HG03095 (cell line): ENCODE data around the gene NDUFAF8.

Source experiments
- ATAC-seq: cut with Tn5 transposase; IDR thresholded peaks from one replicate; pipeline ENCODE4 v1.9.1; 2021; ENCODE audit warnings: moderate library complexity; ENCODE audit not compliant: unreplicated experiment

NDUFAF8 gene

DNA sequence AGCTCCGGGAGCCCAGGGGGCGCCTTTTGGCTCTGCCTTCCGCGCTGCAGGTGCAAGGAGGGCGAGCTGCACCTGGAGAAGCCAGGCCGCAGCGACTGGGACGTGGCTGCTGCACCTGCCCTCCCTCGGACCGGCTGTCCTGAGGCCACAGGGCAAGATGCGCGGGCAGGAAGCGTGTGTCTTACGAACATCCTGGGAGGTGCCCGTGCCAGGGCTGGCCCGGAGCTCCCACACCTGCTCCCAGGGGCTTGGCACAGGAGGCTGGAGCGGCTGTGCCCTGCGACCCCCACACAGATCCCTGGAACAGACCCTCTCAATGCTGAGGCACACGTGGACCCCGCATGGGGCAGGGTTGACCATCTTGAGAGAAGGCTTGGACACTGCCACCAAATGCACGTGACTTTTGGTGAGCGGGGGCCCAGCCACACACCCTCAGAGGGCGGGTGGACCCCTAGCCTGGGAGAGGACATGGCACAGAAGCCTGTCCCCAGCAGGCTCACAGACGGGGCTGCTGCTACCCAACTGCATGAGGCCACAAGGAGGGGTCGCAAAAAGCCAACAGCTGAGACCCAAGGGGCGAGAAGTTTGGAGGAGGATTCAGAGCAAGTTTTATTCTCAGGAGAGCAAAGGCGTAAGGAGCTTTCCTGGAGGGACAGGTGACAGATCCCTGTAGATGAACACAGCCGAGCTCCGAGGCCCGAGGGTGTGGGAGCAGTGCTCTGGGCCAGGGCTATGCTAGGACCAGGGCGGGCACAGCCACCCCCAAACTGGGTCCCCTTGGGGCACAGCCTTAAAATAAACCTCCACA lies 11.4 kb downstream of the NDUFAF8 start:
- no peak for ATAC-seq

DNA sequence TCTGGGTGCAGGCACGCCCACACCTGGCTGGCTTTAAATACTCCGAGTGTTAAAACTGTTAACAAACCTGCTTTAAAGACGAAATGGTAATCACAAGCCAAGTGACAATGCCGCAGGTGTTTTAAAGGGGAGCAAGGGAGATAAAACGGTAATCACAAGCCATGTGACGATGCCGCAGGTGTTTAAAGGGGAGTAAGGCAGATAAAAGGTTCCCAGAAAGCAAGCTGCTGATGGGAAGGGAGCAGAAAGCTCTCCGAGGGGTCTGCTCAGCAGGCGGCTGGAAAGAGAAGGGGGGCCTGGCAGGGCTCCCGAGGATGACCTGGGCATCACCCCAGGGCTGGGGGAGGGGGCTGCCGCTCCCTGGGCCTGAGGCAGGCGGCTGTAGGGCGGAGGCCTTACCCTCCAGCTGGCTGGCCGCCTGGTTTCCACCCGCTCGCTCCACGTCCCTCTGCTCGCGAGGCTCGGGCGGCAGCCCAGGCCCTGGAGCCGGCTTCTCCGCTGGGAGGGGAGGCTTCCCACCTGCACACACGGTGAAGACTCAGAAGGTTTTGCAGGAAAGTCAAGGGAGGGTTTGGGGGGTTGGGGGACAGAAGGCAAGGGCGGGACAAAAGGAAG lies 12.1 kb downstream of the NDUFAF8 start:
- ATAC-seq: no peak

DNA sequence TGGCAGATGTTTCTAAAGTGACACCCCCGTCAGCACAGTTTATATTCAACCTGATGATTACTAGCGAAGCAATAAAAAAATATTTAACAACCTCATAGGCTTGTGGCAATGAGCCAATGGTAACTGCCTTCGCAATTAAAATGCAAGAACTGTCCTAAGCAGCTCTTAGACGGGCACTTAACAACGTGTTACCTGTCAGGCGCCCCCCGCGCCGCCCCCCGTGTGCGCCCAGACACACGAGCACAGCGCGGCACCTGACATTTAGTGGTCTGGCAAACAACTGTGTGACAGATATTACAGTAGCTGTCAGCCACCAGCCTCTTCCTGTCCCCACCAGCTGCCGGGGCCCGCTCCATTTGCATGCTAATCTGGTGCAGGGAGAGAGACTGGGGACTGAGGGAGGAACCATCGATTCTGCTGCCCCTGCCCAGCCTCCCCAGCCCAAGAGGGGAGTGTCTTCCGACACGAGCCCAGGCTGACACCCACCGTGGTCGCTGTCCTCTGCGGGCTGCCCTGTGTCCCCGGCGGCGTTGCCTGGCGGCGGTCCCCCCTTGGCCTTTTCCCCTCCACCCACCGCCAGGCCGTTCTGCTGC lies 12.7 kb downstream of the NDUFAF8 start:
- ATAC-seq: no peak

DNA sequence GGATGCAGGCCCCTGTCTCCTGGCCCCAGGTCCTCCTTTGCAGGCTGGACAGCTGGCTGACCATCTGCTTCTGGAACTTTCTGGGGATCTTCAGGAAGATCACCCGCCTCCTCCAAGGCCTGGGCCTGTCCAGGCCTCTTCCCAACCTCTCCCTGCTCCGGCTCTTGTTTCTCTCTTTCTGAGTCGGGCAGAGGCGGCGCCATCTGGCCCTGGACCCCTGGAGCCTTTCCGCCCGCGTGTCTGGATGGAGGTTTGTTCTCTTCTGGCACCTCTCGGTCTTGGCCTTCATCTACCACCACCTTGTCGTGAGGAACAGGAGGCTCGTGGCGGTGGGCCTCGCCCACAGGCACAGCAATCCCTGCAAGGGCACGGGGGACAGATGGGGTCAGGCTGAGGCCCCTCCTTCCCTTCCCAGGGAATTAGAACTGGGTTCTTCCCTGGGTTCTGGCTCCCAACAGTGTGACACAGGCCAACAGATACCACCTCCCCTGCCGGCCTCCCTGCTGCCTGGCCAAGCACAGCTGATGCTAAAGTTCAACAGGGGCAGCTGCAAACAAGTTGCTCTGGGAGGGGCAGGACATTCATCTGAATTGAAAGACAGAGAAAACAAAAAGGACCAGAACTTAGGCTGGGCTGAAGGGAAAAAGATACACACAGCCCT lies 13.3 kb downstream of the NDUFAF8 start:
- no peak for ATAC-seq

DNA sequence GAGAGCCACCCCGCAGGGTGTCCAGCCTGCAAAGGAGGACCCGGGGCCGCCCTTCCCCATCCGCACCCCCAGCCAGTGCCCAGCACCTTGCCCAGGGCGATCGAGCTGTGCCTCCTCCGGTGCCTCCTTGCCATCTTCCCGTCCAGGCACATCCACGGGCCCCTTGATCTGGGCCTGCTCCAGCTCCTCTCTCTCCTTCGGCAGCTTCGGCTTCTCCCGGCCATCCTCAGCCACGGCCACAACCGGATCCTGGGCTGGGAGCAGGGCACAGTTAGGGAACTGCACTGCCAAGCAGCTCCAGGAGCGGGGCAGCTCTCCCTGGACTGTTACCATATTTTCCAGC lies 13.8 kb downstream of the NDUFAF8 start:
- ATAC-seq: no peak

DNA sequence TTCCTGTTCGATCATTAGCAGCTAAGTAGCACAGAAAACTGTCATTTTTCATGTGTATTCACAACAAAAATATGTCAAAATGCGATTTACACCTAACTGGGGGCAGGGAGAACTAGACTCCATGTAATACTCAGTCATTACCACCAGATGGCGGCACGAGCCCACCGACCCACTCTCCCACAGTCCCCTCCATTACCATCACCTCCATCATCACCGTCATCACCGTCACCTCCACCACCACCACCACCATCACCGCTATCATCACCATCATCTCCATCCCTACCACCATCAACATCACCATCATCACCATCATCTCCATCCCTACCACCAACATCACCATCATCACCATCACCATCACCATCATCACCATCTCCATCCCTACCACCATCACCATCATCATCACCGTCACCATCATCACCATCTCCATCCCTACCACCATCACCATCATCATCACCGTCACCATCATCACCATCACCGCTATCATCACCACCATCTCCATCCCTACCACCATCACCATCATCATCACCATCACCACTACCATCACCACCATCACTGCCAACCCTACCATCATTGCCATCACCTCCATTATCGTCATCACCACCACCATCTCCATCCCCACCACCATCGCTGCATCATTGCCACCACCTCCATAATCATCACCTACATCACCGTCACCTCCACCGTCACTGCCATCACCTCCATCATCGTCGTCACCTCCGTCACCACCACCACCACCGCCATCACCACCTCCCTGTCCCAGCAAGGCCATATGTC lies 14.4 kb downstream of the NDUFAF8 start:
- no peak for ATAC-seq

DNA sequence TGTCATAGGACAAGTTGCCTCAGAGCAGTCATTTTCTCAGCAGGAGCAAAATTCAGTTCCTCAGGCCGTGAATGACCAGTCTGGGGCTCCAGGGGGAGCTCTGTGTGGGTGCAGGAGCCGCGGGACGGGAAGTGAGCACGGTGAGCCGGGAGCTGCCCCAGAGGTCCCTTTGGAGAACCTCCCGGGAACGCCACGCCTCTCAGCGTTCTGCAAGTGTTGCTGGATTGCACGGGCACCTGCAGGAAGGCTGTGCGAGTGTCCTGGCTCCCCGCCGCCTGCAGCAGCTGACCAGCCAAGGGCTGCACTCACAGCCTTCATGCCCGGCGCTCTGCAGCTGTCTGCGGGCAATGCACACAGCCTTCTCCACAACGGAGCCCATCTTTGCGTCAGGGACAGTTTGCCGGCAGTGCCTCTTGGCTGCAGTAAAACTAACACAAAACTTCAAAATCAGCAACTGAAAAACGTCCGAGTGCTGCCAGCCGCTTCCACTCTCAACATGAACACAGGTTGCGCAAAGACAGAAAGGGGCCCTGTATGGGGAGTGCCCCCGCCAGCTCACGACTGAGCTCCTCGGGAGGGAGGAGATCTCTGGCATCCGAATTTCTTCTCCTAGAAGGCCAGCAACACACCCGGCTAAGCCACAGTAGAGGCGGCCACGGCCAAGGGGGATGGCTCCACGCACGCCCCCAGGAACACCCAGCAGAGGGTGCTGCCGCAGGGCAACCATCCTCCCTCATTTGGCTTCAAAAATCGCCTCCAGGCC lies 16.0 kb downstream of the NDUFAF8 start:
- ATAC-seq: no peak

DNA sequence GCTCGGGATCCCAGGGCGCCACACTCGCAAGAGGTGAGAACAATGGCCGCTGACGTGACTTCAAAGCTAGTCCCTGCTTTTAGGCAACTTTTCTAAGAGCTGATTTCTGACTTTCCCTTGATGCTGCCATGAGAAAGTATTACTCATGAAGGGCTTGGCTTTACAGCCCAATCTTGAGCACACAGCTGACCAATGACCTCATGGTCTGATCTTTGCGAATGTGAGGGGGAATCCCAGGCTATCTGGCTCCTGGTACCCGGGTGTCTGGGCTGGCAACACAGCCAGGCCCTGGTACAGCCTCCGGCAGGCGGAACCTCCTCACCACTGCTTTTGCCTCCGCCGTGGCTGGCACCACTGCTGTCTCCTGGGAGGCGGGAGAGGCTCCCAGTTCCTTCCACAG lies 17.5 kb downstream of the NDUFAF8 start:
- ATAC-seq: no peak

DNA sequence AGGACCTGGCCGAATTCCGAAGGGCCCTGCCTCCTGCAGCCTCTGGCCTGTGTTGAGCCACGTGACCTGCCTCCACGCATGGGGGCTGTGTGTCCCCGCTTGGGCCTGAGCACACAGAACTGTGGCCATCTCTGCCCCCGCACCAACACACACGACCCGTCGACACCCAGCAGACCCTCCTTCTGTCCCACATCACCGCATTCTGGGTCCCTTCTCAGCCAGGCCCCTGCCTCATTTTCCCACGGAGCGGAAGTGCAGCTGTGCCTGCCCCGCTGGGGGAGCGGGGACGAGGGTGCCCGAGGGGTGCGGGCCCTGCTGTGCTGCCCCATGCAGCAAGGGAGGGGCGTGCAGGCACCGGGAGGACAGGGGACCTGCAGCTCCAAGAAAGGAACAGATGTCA lies 18.4 kb downstream of the NDUFAF8 start:
- no peak for ATAC-seq

DNA sequence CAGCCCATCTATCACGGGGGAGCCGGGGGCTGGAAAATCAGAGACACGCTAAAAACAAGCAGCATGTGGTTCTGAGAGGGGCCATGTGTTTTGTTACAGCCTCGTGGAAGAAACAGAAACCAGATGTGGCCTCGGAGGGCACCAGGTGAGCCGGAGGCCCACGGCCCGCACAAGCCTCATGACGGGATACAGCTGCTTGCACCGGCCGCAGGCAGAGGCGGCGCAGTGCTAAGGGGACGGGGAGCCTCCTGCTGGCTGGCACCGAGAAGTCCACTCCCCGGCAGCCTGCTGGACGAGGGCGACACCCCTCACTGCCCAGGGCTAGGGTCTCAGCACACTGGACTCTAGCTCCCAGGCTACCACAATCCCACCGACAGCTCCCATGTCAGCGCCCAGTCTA lies 19.2 kb downstream of the NDUFAF8 start:
- ATAC-seq: no peak

DNA sequence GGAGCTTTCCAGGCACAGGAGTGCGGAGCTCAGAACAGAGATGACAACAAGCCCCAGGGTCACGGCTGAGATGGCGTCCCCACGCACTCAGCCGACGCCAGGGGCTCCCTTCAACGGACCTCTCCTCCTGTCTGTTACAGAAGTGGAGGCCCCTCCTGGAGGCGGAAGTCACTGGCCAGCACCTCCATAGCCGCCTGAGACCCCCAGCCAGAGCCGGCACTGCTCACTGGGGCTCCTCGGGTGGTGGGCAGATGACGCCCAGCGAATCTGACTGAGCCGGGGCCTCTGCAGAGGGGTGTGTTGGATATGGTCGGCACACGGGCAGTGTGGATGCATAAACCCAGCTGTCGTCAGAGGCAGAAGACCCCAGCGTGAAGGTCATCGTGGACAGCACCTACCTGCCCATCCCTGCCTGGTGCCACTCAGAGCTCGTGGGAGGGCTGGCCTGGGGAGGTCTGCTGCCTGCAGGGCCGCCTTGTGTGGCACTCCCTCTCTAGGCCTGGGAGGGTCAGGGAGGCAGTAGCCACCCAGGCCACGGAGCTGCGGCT lies 20.0 kb downstream of the NDUFAF8 start:
- no peak for ATAC-seq

DNA sequence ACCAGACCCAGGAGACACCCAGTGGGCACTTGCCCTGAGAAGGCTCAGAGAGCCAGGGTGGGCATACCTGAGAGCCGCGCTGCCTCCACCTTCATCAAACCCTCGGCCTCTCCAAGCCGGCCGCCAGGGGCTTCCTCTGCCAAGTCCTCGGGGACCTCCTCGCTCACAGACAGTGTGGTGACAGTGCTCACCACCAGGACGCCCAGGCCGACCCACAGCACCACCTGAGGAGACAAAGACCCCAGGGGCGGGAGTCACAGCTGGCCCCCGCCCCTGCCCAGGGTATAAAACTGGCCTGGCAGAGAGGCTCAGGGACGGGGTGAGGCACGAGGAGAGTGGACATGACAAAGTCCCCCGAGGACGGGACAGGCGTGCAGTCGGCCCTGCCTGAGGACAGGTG lies 21.1 kb downstream of the NDUFAF8 start:
- no peak for ATAC-seq

DNA sequence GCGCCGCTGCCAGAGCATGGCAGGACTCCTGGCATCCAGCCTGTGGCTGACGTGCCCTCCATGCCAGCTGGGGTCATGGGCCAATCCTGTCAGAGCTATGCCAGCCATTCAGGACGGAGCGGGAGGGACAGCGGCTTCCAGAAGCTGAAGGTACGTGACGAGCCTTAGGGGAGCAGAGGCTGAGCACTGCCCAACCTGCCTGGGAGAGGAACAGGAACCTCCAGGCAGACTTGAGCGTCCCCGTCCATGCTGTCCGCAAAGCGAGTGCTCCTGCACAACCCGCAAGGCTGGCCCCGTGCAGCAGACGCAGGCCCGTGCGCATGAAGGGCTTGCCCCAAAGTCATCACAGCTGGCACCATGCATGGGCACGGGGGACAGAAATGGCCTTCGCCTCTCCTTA lies 21.5 kb downstream of the NDUFAF8 start:
- no peak for ATAC-seq

DNA sequence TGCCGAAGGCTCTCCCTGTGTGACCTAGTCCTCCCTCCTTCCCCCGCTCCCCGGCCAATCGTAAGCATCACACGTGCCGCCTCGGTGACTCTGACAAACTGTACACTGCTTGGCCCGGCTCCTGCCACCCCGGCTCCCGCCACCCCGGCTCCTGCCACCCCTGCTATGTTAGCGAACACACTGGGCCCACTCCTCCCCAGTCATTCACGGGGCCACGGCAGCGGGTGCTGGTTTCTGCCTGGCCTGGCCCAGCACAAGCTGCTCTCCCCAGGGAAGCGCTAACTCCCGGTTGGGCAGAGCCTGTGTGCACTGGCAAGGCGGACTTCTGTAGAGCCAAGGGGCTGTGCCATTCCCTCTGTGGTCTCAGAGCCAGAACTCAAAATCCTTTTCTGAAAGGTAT lies 22.0 kb downstream of the NDUFAF8 start:
- no peak for ATAC-seq

DNA sequence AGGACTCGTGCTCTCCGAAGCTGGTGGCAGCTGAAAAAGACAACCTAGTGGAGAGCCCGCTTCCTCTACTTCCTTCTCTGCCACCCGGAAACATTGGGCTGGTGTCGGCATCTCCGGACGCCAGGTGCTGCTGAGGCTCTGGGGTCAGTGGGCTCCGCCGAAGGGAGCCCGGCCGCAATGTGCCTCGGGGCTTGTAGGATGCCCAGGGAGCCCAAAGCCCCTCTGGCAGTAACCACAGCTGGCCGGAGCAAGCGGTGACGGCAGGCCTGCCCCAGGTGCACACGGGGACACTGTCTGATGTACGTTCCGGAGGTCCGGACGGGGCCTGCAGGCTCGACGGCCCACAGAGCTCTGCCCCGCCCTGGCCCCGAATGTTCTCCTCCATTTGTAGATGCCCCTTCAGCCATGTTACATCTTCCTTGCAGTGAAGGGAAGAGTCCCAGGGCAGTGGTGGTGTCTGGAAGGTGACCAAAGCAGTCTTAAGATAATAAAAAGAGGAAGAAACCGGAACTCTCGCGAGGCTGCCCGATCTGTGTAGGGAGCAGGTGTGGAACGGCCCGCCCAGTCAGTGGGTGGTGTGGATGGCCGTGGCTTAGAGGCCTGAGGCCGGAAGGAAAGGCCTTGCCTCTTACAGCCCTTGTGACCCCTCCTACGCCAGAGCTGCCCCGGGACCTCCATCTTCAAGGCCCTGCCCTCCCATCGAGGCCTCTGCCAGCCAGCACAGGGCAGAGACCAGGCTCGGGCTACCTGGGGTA lies 22.6 kb downstream of the NDUFAF8 start:
- no peak for ATAC-seq

DNA sequence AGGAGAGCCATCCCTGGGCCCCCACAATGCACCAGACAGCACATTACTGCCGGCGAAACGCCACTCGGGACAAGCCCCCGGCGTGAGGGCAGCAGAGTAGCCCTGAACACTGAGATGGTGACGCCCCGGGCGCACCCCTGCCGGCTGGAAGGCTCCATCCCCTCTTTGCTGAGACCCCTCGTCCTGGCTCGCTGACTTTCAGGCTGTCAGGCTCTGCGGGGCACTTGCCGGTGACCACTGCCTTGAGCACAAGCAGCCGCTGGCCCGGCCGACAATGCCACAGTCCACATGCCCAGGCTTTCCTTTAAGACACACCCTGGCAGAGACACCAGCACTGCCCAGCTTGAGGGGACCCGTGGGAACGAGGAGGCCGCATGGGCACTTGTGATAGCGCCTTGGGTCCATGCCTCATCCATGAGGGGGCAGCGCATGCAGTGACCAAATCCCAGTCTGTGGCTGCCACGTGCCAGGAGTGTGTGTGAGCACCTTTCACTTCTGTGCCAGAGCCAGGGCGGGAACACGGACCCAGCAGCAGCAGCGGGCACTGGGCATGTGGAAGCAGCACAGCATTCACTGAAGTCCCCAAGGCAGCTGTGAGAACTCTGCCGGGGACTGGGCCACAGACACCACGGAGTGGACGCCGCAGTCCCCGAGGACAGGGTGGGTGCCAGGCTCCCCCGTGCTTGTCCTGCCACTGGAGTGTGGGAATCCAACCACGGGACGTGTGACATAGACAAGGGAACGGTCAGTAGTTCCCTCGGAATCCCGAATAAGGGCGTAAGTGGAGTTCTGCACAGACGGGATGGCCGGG lies 24.5 kb downstream of the NDUFAF8 start:
- no peak for ATAC-seq

DNA sequence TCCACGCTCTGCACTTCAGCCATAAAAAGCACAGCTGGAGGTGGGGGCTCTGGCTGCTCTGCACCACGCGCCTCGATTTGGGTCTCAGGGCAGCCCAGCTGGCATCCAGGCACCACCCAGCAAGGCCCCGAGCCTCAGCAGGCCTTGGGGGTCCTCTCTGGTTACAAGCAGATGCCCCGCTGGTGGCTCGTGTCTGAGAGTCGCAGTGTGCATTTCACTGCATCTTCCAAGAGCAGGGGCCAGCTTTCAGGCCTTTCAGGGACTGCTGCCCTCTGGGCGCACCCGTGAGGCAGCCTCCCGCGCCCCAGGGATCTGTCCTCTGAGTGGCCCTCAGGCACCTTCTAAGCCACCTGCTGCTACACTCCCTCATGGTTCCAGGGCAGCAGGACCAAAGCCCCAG lies 25.5 kb downstream of the NDUFAF8 start:
- no peak for ATAC-seq

DNA sequence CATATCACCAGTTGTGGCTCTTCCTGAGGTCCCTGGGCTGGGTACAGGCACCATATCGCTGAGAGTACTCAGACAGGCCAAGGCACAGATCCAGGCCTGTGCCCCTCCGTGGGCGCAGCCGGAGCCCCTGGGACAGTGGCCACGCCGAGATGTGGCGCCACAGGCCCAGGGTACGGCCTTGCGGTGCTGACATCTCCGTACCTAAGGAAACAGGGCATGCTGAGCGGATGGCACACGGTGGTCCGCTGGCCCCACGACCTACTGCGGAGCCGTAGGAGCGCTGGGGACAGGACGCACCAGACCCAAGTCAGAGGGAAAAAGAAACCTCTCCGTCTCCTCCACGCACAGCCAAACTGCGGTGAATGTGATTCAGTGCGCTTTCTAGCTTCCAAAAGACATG lies 26.5 kb downstream of the NDUFAF8 start:
- ATAC-seq: no peak
